ENCODE results near the gene UBE2A. TPM values are rescaled to one million over a fixed set of nuclear protein-coding genes. Genes with fewer than 3 reads are reported as not detected.

The UBE2A gene
- total and polyA plus RNA-seq, 10 of the 15 experiments (the other 5 are each of a cell fraction or from before 2014, with no cell fraction given), result 20.8 to 121 (median 48.4) TPM

- no peak overlapping the region for H3K9ac ChIP-seq (ENCODE audit: control insufficient read depth, insufficient read depth, low read length)
- intact Hi-C loops (cut with micrococcal nuclease; ENCODE audit: unreplicated experiment), result no loop called here
- CTCF ChIA-PET, result interaction anchor here (0.6 to 2.8 kb wide), 11 partner anchors 8 to 264 kb away, joined by 3 to 15 read pairs (median 4); no protein-coding TSS in a partner anchor
- no peaks in the 10 kb centered on the region for H3K4me1 ChIP-seq (ENCODE audit: control insufficient read depth, insufficient read depth, low read length)
- WGBS (ENCODE audit: insufficient coverage, insufficient replicate concordance, low lambda C conversion rate, missing lambda C conversion rate), result 0% methylated on average over 2 of the region's 2 CpGs
- in situ Hi-C loops (cut with MboI), result no loop called here
- no TSS peak for BruUV-seq (replicated peaks)
- TF ChIP-seq POLR2A (IDR thresholded peaks at IDR 0.05; ENCODE audit: low read depth, low read length) (no peak), FOS (IDR thresholded peaks at IDR 0.05; ENCODE audit: borderline replicate concordance, extremely low read depth, insufficient read length) (no peak), YBX1 (IDR thresholded peaks at IDR 0.05) (no peak)
- no peak for FAIRE-seq
- no peaks in the 10 kb centered on the region for H3K79me2 ChIP-seq (ENCODE audit: control insufficient read depth, insufficient read depth, low read length)
- SMC1A ChIA-PET (ENCODE audit: uncharacterized antibody, unreplicated experiment), result interaction anchor here (0.6 to 1.6 kb wide), 7 partner anchors 8 to 439 kb away, joined by 3 to 7 read pairs (median 3); no protein-coding TSS in a partner anchor
- no peaks in the 10 kb centered on the region for H4K20me1 ChIP-seq (ENCODE audit: control insufficient read depth, insufficient read depth)
- RAD21 ChIA-PET (ENCODE audit: unreplicated experiment), result interaction anchor here (1.0 to 1.3 kb wide), 5 partner anchors 9 to 172 kb away, joined by 3 to 5 read pairs (median 3); partner anchors contain the start of gene UBE2A
- ATAC-seq, result 0 out of 3 replicates have a peak, but pooled peaks have one; percentile 16
- no peaks in the 10 kb centered on the region for H3K9me3 ChIP-seq (replicated peaks; ENCODE audit: control insufficient read depth, insufficient read depth, low read length)
- H3K36me3 ChIP-seq (ENCODE audit: control insufficient read depth in 2 of 2, insufficient read depth in 2 of 2, low read length in 1 of 2), result no peaks in the 10 kb centered on the region
- POLR2A ChIA-PET, result interaction anchor here (1.0 to 1.2 kb wide), 2 partner anchors 10 to 20 kb away, joined by 3 read pairs; no protein-coding TSS in a partner anchor
- DNase-seq (ENCODE audit: low read depth, low spot score), result no peak
- H3K4me2 ChIP-seq (ENCODE audit: control insufficient read depth, insufficient read depth), result no peak overlapping the region
- H3K27me3 ChIP-seq (replicated peaks in 1 of 2; ENCODE audit: control insufficient read depth in 2 of 2, insufficient read depth in 2 of 2, low read length in 1 of 2), result no peaks in the 10 kb centered on the region
- no peak overlapping the region for H2AFZ ChIP-seq (ENCODE audit: control insufficient read depth, low read depth, low read length)
- no peak overlapping the region for H3K4me3 ChIP-seq
- no peak overlapping the region for H3K27ac ChIP-seq (ENCODE audit: control insufficient read depth, insufficient read depth)
Measured at GRCh38 chrX:119583431-119584059, 9.2 kb downstream of the UBE2A start.

- H3K79me2 ChIP-seq (ENCODE audit: control insufficient read depth, insufficient read depth, low read length), result no peaks in the 10 kb centered on the region
- H2AFZ ChIP-seq (ENCODE audit: control insufficient read depth, low read depth, low read length), result no peak overlapping the region
- no peak overlapping the region for H3K4me2 ChIP-seq (ENCODE audit: control insufficient read depth, insufficient read depth)
- ChIA-PET SMC1A (ENCODE audit: uncharacterized antibody, unreplicated experiment) (interaction anchor here (0.8 to 2.5 kb wide), 3 partner anchors 10 to 108 kb away, joined by 3 to 9 read pairs (median 4); no protein-coding TSS in a partner anchor), POLR2A (interaction anchor here (0.6 to 1.0 kb wide), 2 partner anchors 13 to 22 kb away, joined by 4 to 5 read pairs; no protein-coding TSS in a partner anchor), RAD21 (ENCODE audit: unreplicated experiment) (interaction anchor here (1.8 kb wide), 1 partner anchor 16 kb away, joined by 3 read pairs; the partner anchor contains the start of gene UBE2A), CTCF (interaction anchor here (1.1 to 2.4 kb wide), 3 partner anchors 11 to 140 kb away, joined by 3 to 6 read pairs (median 4); no protein-coding TSS in a partner anchor)
- WGBS (ENCODE audit: insufficient coverage, insufficient replicate concordance, low lambda C conversion rate, missing lambda C conversion rate), result 48% methylated on average over 5 of the region's 5 CpGs
- no peaks in the 10 kb centered on the region for H3K27me3 ChIP-seq (replicated peaks in 1 of 2; ENCODE audit: control insufficient read depth in 2 of 2, insufficient read depth in 2 of 2, low read length in 1 of 2)
- no peaks in the 10 kb centered on the region for H4K20me1 ChIP-seq (ENCODE audit: control insufficient read depth, insufficient read depth)
- no peak overlapping the region for H3K9ac ChIP-seq (ENCODE audit: control insufficient read depth, insufficient read depth, low read length)
- ATAC-seq, result no peak
- no peaks in the 10 kb centered on the region for H3K4me1 ChIP-seq (ENCODE audit: control insufficient read depth, insufficient read depth, low read length)
- no peak for FAIRE-seq
- in situ Hi-C loops (cut with MboI), result no loop called here
- peaks cover 0 to 4% of the 10 kb centered on the region in 2 experiments; a peak in 3 of 4 replicates for H3K36me3 ChIP-seq (ENCODE audit: control insufficient read depth in 2 of 2, insufficient read depth in 2 of 2, low read length in 1 of 2)
- BruUV-seq (replicated peaks), result TSS peak; percentile 45
- H3K9me3 ChIP-seq (replicated peaks; ENCODE audit: control insufficient read depth, insufficient read depth, low read length), result no peaks in the 10 kb centered on the region
- no peak overlapping the region for H3K27ac ChIP-seq (ENCODE audit: control insufficient read depth, insufficient read depth)
- no peak overlapping the region for H3K4me3 ChIP-seq
- intact Hi-C loops (cut with micrococcal nuclease; ENCODE audit: unreplicated experiment), result no loop called here
- no peak for DNase-seq (ENCODE audit: low read depth, low spot score)
- TF ChIP-seq CEBPZ (IDR thresholded peaks at IDR 0.05; ENCODE audit: low read depth, low read length) (no peak), STAT1 (conservative IDR thresholded peaks at IDR 0.05) (no peak), ZNF687 (IDR thresholded peaks at IDR 0.05) (no peak), KDM1A (IDR thresholded peaks at IDR 0.05; ENCODE audit: borderline replicate concordance) (no peak), EGR1 (IDR thresholded peaks at IDR 0.05; ENCODE audit: borderline replicate concordance in 1 of 2, low read depth in 2 of 2, low read length in 2 of 2) (no peak)
Measured at GRCh38 chrX:119589810-119590209, 15.4 kb downstream of the UBE2A start.

Data from GM12878 (cell line).